Liver (tissue), 3 donors: Measurements from ENCODE around the gene ARID5B.

Experiments used
- GABPA ChIP-seq, 2 donors: IDR thresholded peaks in 1 of 2; conservative IDR thresholded peaks in 1 of 2; 2 replicates each; pipeline ENCODE4 v1.6.1; 2016; ENCODE audit warnings: antibody characterized with exemption in 2 of 2, mild to moderate bottlenecking in 1 of 2, moderate library complexity in 1 of 2
- HNF4A ChIP-seq, 2 donors: conservative IDR thresholded peaks; 2 replicates each; pipeline ENCODE4 v1.6.1; 2016; ENCODE audit warnings: antibody characterized with exemption in 2 of 2, mild to moderate bottlenecking in 2 of 2
- NR2F2 ChIP-seq: IDR thresholded peaks from 2 replicates; pipeline ENCODE4 v1.6.1; 2016; ENCODE audit warnings: antibody characterized with exemption
- TAF1 ChIP-seq: conservative IDR thresholded peaks from 2 replicates; pipeline ENCODE4 v1.6.1; 2016; ENCODE audit warnings: antibody characterized with exemption, mild to moderate bottlenecking
- YY1 ChIP-seq: IDR thresholded peaks from 2 replicates; pipeline ENCODE4 v1.6.1; 2016; ENCODE audit warnings: antibody characterized with exemption, mild to moderate bottlenecking
- TF ChIP-seq, protein P1 (sequence below): fragments of 150-350 bp; IDR thresholded peaks from 2 replicates; pipeline ENCODE4 v1.5.1; 2017; ENCODE audit warnings: improper control_type of control experiment, low read depth, low read length; ENCODE audit not compliant: missing input control
- TF ChIP-seq, protein P2 (sequence below): IDR thresholded peaks from 2 replicates; pipeline ENCODE4 v1.6.1; 2016; ENCODE audit warnings: antibody characterized with exemption, mild to moderate bottlenecking
- donor health status: healthy.
- donor health status: healthy.

GRCh38 chr10:62052276-62052675 is 150.8 kb downstream of the ARID5B start:
- no peak for TF ChIP-seq NR2F2
- TF ChIP-seq, protein P1, sequence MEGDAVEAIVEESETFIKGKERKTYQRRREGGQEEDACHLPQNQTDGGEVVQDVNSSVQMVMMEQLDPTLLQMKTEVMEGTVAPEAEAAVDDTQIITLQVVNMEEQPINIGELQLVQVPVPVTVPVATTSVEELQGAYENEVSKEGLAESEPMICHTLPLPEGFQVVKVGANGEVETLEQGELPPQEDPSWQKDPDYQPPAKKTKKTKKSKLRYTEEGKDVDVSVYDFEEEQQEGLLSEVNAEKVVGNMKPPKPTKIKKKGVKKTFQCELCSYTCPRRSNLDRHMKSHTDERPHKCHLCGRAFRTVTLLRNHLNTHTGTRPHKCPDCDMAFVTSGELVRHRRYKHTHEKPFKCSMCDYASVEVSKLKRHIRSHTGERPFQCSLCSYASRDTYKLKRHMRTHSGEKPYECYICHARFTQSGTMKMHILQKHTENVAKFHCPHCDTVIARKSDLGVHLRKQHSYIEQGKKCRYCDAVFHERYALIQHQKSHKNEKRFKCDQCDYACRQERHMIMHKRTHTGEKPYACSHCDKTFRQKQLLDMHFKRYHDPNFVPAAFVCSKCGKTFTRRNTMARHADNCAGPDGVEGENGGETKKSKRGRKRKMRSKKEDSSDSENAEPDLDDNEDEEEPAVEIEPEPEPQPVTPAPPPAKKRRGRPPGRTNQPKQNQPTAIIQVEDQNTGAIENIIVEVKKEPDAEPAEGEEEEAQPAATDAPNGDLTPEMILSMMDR, result no peak
- TF ChIP-seq TAF1, result no peak
- no peak for TF ChIP-seq GABPA (IDR thresholded peaks at IDR 0.05 in 1 of 2, conservative IDR thresholded peaks at IDR 0.05 in 1 of 2)
- TF ChIP-seq, protein P2, sequence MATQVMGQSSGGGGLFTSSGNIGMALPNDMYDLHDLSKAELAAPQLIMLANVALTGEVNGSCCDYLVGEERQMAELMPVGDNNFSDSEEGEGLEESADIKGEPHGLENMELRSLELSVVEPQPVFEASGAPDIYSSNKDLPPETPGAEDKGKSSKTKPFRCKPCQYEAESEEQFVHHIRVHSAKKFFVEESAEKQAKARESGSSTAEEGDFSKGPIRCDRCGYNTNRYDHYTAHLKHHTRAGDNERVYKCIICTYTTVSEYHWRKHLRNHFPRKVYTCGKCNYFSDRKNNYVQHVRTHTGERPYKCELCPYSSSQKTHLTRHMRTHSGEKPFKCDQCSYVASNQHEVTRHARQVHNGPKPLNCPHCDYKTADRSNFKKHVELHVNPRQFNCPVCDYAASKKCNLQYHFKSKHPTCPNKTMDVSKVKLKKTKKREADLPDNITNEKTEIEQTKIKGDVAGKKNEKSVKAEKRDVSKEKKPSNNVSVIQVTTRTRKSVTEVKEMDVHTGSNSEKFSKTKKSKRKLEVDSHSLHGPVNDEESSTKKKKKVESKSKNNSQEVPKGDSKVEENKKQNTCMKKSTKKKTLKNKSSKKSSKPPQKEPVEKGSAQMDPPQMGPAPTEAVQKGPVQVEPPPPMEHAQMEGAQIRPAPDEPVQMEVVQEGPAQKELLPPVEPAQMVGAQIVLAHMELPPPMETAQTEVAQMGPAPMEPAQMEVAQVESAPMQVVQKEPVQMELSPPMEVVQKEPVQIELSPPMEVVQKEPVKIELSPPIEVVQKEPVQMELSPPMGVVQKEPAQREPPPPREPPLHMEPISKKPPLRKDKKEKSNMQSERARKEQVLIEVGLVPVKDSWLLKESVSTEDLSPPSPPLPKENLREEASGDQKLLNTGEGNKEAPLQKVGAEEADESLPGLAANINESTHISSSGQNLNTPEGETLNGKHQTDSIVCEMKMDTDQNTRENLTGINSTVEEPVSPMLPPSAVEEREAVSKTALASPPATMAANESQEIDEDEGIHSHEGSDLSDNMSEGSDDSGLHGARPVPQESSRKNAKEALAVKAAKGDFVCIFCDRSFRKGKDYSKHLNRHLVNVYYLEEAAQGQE, result no peak
- no peak for TF ChIP-seq HNF4A (conservative IDR thresholded peaks at IDR 0.05)
- no peak for TF ChIP-seq YY1
